ENCODE measurements around the gene NADK.
"Not testable (repeated sequence)": the region's sequence is repeated elsewhere in the genome, so short reads cannot be mapped to it uniquely, and the experiment has no call there.

The NADK gene

GRCh38 chr1:1754051-1754815, 24.0 kb downstream of the NADK start:
- H3K4me3 ChIP-seq (replicated peaks in 1 of 2; ENCODE audit: low read depth in 2 of 2, low read length in 2 of 2) = no peak overlapping the region
- TF ChIP-seq CTCF (IDR thresholded peaks at IDR 0.05; ENCODE audit: low read depth, low read length) = no peak

GRCh38 chr1:1753607-1754005, 24.7 kb downstream of the NADK start:
- H3K4me3 ChIP-seq (replicated peaks in 1 of 2; ENCODE audit: low read depth in 2 of 2, low read length in 2 of 2) = no peak overlapping the region
- no peak for TF ChIP-seq CTCF (IDR thresholded peaks at IDR 0.05; ENCODE audit: low read depth, low read length)
- no peak for DNase-seq (ENCODE audit: low read depth in 2 of 2)

More at GRCh38 chr1:1754051-1754815, 24.0 kb downstream of the NADK start:
- DNase-seq (ENCODE audit: low read depth in 2 of 2) = no peak

- no peak for DNase-seq (ENCODE audit: low read depth in 2 of 2)
- H3K4me3 ChIP-seq (replicated peaks in 1 of 2; ENCODE audit: low read depth in 2 of 2, low read length in 2 of 2) = no peak overlapping the region
- no peak for TF ChIP-seq CTCF (IDR thresholded peaks at IDR 0.05; ENCODE audit: low read depth, low read length)
Measured at GRCh38 chr1:1752636-1753606, 25.3 kb downstream of the NADK start.

- DNase-seq (ENCODE audit: low read depth in 2 of 2) = no peak
- TF ChIP-seq CTCF (IDR thresholded peaks at IDR 0.05; ENCODE audit: low read depth, low read length) = no peak
- H3K4me3 ChIP-seq (replicated peaks in 1 of 2; ENCODE audit: low read depth in 2 of 2, low read length in 2 of 2) = no peak overlapping the region
Measured at GRCh38 chr1:1752190-1752589, 26.1 kb downstream of the NADK start.

- H3K4me3 ChIP-seq (replicated peaks in 1 of 2; ENCODE audit: low read depth in 2 of 2, low read length in 2 of 2); DNase-seq (ENCODE audit: low read depth in 2 of 2): not testable (repeated sequence)
Measured at GRCh38 chr1:1749941-1750340, 28.3 kb downstream of the NADK start.

- DNase-seq (ENCODE audit: low read depth in 2 of 2) = no peak
- no peak overlapping the region for H3K4me3 ChIP-seq (replicated peaks in 1 of 2; ENCODE audit: low read depth in 2 of 2, low read length in 2 of 2)
- no peak for TF ChIP-seq CTCF (IDR thresholded peaks at IDR 0.05; ENCODE audit: low read depth, low read length)
Measured at GRCh38 chr1:1748686-1749321, 29.5 kb downstream of the NADK start.

GRCh38 chr1:1746566-1746909, 31.7 kb downstream of the NADK start:
- not testable (repeated sequence) for DNase-seq (ENCODE audit: low read depth in 2 of 2)
- H3K4me3 ChIP-seq (replicated peaks in 1 of 2; ENCODE audit: low read depth in 2 of 2, low read length in 2 of 2) = peak overlapping the region in 1 of 2 donors; percentile 48

GRCh38 chr1:1745651-1746565, 32.4 kb downstream of the NADK start:
- peak overlapping the region; percentile 37 to 48 for H3K4me3 ChIP-seq (replicated peaks in 1 of 2; ENCODE audit: low read depth in 2 of 2, low read length in 2 of 2)
- DNase-seq (ENCODE audit: low read depth in 2 of 2) = peak; percentile 80 to 87

- not testable (repeated sequence) for H3K4me3 ChIP-seq (replicated peaks in 1 of 2; ENCODE audit: low read depth in 2 of 2, low read length in 2 of 2); DNase-seq (ENCODE audit: low read depth in 2 of 2)
Measured at GRCh38 chr1:1742529-1742928, 35.7 kb downstream of the NADK start.

- DNase-seq (ENCODE audit: low read depth in 2 of 2) = peak; percentile 98 to 99
- not testable (repeated sequence) for H3K4me3 ChIP-seq (replicated peaks in 1 of 2; ENCODE audit: low read depth in 2 of 2, low read length in 2 of 2)
Measured at GRCh38 chr1:1741013-1741412, 37.3 kb downstream of the NADK start.
